ENCODE results near the gene KCNQ2. TPM values are rescaled to one million over a fixed set of nuclear protein-coding genes. Genes with fewer than 3 reads are reported as not detected.

The KCNQ2 gene
- total RNA-seq, 1 experiment from 2014 or later, result not detected

- H3K4me3 ChIP-seq (ENCODE audit: low read length), result no peak overlapping the region
- H3K9ac ChIP-seq (ENCODE audit: low read length), result no peak overlapping the region
Measured at GRCh38 chr20:63414720-63415430, 57.6 kb downstream of the KCNQ2 start.

GRCh38 chr20:63413963-63414684 lies 58.3 kb downstream of the KCNQ2 start:
- no peaks in the 10 kb centered on the region for H3K27me3 ChIP-seq (ENCODE audit: low read length)
- no peak overlapping the region for H2AFZ ChIP-seq (ENCODE audit: low read length)
- no peaks in the 10 kb centered on the region for H3K36me3 ChIP-seq (ENCODE audit: insufficient read depth, low read length)
- no peak overlapping the region for H3K27ac ChIP-seq (ENCODE audit: low read length)
- no peaks in the 10 kb centered on the region for H3K9me3 ChIP-seq (ENCODE audit: low read length)
- H3K4me3 ChIP-seq (ENCODE audit: low read length), result no peak overlapping the region
- no peaks in the 10 kb centered on the region for H3K4me1 ChIP-seq (ENCODE audit: low read length)
- DNase-seq, result no peak
- no peaks in the 10 kb centered on the region for H3K79me2 ChIP-seq (ENCODE audit: low read length)
- H3K9me2 ChIP-seq (replicated peaks; ENCODE audit: insufficient read depth, low read length), result no peaks in the 10 kb centered on the region
- H4K20me1 ChIP-seq (ENCODE audit: insufficient read depth, low read depth, low read length), result no peaks in the 10 kb centered on the region
- no peak overlapping the region for H3K9ac ChIP-seq (ENCODE audit: low read length)
- no peak overlapping the region for H3K4me2 ChIP-seq (ENCODE audit: low read depth, low read length, poor library complexity, severe bottlenecking)

More at GRCh38 chr20:63414720-63415430, 57.6 kb downstream of the KCNQ2 start:
- H3K27me3 ChIP-seq (ENCODE audit: low read length), result no peaks in the 10 kb centered on the region
- no peaks in the 10 kb centered on the region for H4K20me1 ChIP-seq (ENCODE audit: insufficient read depth, low read depth, low read length)
- no peak overlapping the region for H3K4me2 ChIP-seq (ENCODE audit: low read depth, low read length, poor library complexity, severe bottlenecking)
- no peak overlapping the region for H3K27ac ChIP-seq (ENCODE audit: low read length)
- H3K79me2 ChIP-seq (ENCODE audit: low read length), result no peaks in the 10 kb centered on the region
- no peaks in the 10 kb centered on the region for H3K4me1 ChIP-seq (ENCODE audit: low read length)
- H3K9me2 ChIP-seq (replicated peaks; ENCODE audit: insufficient read depth, low read length), result no peaks in the 10 kb centered on the region
- no peak overlapping the region for H2AFZ ChIP-seq (ENCODE audit: low read length)
- H3K9me3 ChIP-seq (ENCODE audit: low read length), result no peaks in the 10 kb centered on the region
- no peak for DNase-seq
- no peaks in the 10 kb centered on the region for H3K36me3 ChIP-seq (ENCODE audit: insufficient read depth, low read length)

GRCh38 chr20:63413323-63413722 lies 59.1 kb downstream of the KCNQ2 start:
- H3K36me3 ChIP-seq (ENCODE audit: insufficient read depth, low read length), result no peaks in the 10 kb centered on the region

GRCh38 chr20:63412889-63413288 lies 59.6 kb downstream of the KCNQ2 start:
- Histone ChIP-seq H3K9me3 (ENCODE audit: low read length) (no peaks in the 10 kb centered on the region), H3K27ac (ENCODE audit: low read length) (no peak overlapping the region), H2AFZ (ENCODE audit: low read length) (no peak overlapping the region), H3K4me3 (ENCODE audit: low read length) (no peak overlapping the region), H3K4me2 (ENCODE audit: low read depth, low read length, poor library complexity, severe bottlenecking) (no peak overlapping the region), H3K4me1 (ENCODE audit: low read length) (no peaks in the 10 kb centered on the region), H3K27me3 (ENCODE audit: low read length) (no peaks in the 10 kb centered on the region), H4K20me1 (ENCODE audit: insufficient read depth, low read depth, low read length) (no peaks in the 10 kb centered on the region), H3K9me2 (replicated peaks; ENCODE audit: insufficient read depth, low read length) (no peaks in the 10 kb centered on the region), H3K9ac (ENCODE audit: low read length) (no peak overlapping the region), H3K36me3 (ENCODE audit: insufficient read depth, low read length) (no peaks in the 10 kb centered on the region), H3K79me2 (ENCODE audit: low read length) (no peaks in the 10 kb centered on the region)
- DNase-seq, result no peak

More at GRCh38 chr20:63413323-63413722, 59.1 kb downstream of the KCNQ2 start:
- H3K9me3 ChIP-seq (ENCODE audit: low read length), result no peaks in the 10 kb centered on the region
- H3K79me2 ChIP-seq (ENCODE audit: low read length), result no peaks in the 10 kb centered on the region
- H3K4me1 ChIP-seq (ENCODE audit: low read length), result no peaks in the 10 kb centered on the region
- H3K27ac ChIP-seq (ENCODE audit: low read length), result no peak overlapping the region
- no peaks in the 10 kb centered on the region for H3K27me3 ChIP-seq (ENCODE audit: low read length)
- no peak overlapping the region for H3K4me3 ChIP-seq (ENCODE audit: low read length)
- no peak overlapping the region for H3K9ac ChIP-seq (ENCODE audit: low read length)
- H4K20me1 ChIP-seq (ENCODE audit: insufficient read depth, low read depth, low read length), result no peaks in the 10 kb centered on the region
- DNase-seq, result no peak
- H3K9me2 ChIP-seq (replicated peaks; ENCODE audit: insufficient read depth, low read length), result no peaks in the 10 kb centered on the region
- no peak overlapping the region for H3K4me2 ChIP-seq (ENCODE audit: low read depth, low read length, poor library complexity, severe bottlenecking)
- no peak overlapping the region for H2AFZ ChIP-seq (ENCODE audit: low read length)

- DNase-seq, result no peak
- Histone ChIP-seq H3K9me3 (ENCODE audit: low read length) (no peaks in the 10 kb centered on the region), H3K36me3 (ENCODE audit: insufficient read depth, low read length) (no peaks in the 10 kb centered on the region), H3K9me2 (replicated peaks; ENCODE audit: insufficient read depth, low read length) (no peaks in the 10 kb centered on the region), H3K4me2 (ENCODE audit: low read depth, low read length, poor library complexity, severe bottlenecking) (no peak overlapping the region), H4K20me1 (ENCODE audit: insufficient read depth, low read depth, low read length) (no peaks in the 10 kb centered on the region), H3K27me3 (ENCODE audit: low read length) (no peaks in the 10 kb centered on the region), H2AFZ (ENCODE audit: low read length) (no peak overlapping the region), H3K79me2 (ENCODE audit: low read length) (no peaks in the 10 kb centered on the region), H3K9ac (ENCODE audit: low read length) (no peak overlapping the region), H3K4me1 (ENCODE audit: low read length) (no peaks in the 10 kb centered on the region), H3K27ac (ENCODE audit: low read length) (no peak overlapping the region), H3K4me3 (ENCODE audit: low read length) (no peak overlapping the region)
Measured at GRCh38 chr20:63411898-63412631, 60.4 kb downstream of the KCNQ2 start.

GRCh38 chr20:63411151-63411897 lies 61.1 kb downstream of the KCNQ2 start:
- no peaks in the 10 kb centered on the region for H3K79me2 ChIP-seq (ENCODE audit: low read length)
- no peaks in the 10 kb centered on the region for H3K27me3 ChIP-seq (ENCODE audit: low read length)
- H3K36me3 ChIP-seq (ENCODE audit: insufficient read depth, low read length), result no peaks in the 10 kb centered on the region
- no peak for DNase-seq
- no peak overlapping the region for H3K9ac ChIP-seq (ENCODE audit: low read length)
- no peak overlapping the region for H3K4me2 ChIP-seq (ENCODE audit: low read depth, low read length, poor library complexity, severe bottlenecking)
- H4K20me1 ChIP-seq (ENCODE audit: insufficient read depth, low read depth, low read length), result no peaks in the 10 kb centered on the region
- no peak overlapping the region for H2AFZ ChIP-seq (ENCODE audit: low read length)
- no peak overlapping the region for H3K27ac ChIP-seq (ENCODE audit: low read length)
- no peaks in the 10 kb centered on the region for H3K9me3 ChIP-seq (ENCODE audit: low read length)
- no peaks in the 10 kb centered on the region for H3K4me1 ChIP-seq (ENCODE audit: low read length)
- H3K4me3 ChIP-seq (ENCODE audit: low read length), result no peak overlapping the region
- no peaks in the 10 kb centered on the region for H3K9me2 ChIP-seq (replicated peaks; ENCODE audit: insufficient read depth, low read length)

GRCh38 chr20:63409834-63410435 lies 62.5 kb downstream of the KCNQ2 start:
- H2AFZ ChIP-seq (ENCODE audit: low read length), result no peak overlapping the region
- no peak for DNase-seq
- H3K4me1 ChIP-seq (ENCODE audit: low read length), result no peaks in the 10 kb centered on the region
- no peak overlapping the region for H3K4me3 ChIP-seq (ENCODE audit: low read length)
- H3K9me3 ChIP-seq (ENCODE audit: low read length), result no peaks in the 10 kb centered on the region
- no peaks in the 10 kb centered on the region for H3K27me3 ChIP-seq (ENCODE audit: low read length)
- no peaks in the 10 kb centered on the region for H3K9me2 ChIP-seq (replicated peaks; ENCODE audit: insufficient read depth, low read length)
- H3K79me2 ChIP-seq (ENCODE audit: low read length), result no peaks in the 10 kb centered on the region
- no peaks in the 10 kb centered on the region for H4K20me1 ChIP-seq (ENCODE audit: insufficient read depth, low read depth, low read length)
- H3K4me2 ChIP-seq (ENCODE audit: low read depth, low read length, poor library complexity, severe bottlenecking), result no peak overlapping the region
- no peak overlapping the region for H3K27ac ChIP-seq (ENCODE audit: low read length)
- H3K36me3 ChIP-seq (ENCODE audit: insufficient read depth, low read length), result no peaks in the 10 kb centered on the region
- no peak overlapping the region for H3K9ac ChIP-seq (ENCODE audit: low read length)

Measured in Karpas-422 (cell line).